OCI-M2 (cell line): ENCODE results near the gene PRRC2A.

Experiments used
- DNase-seq: peaks from one replicate; lab custom pipeline; 2025; ENCODE audit not compliant: unreplicated experiment; lab: John Stamatoyannopoulos, UW

The PRRC2A gene

DNA sequence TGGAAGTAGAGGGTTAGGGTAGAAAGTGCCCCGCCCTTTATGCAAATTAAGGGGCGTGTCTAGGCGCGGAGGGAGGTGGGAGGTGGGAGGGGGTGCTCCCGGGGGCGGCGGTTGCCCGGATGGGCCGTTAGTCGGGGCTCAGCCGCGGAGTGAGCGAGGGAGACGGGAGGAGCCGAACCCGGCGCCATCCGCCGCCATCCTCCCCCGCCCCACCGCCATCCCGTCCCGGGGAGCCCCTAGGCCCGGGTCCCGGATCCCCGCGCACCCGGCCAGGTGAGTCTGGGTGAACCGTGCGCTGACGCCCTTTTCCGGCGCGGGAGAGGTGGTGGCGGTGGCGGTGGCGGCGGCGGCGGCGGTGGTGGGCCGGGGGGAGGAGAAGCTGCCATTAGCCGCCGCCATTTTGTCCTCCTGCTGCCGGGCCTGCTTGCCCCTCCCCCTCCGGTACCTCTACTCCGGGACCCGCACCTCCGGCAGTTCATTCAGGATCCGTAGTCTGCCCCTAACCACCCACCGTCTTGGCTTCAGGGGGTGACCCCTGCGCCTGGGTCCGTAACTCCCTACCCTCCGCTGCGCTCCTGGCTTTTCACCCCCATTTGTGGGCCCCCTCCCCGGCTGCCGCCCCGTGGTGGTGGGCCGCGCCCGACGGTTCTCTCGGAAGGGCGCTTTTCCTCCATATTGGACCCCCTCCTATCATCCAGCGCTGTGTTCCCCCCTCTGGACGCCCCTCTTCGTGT, at the start of gene PRRC2A:
Gene PRRC2A, plus strand, starts transcription at position 130 of the 734 bp plus-strand sequence. CDS start 2,075 bp downstream, outside the sequence.
- no peak for DNase-seq

DNA sequence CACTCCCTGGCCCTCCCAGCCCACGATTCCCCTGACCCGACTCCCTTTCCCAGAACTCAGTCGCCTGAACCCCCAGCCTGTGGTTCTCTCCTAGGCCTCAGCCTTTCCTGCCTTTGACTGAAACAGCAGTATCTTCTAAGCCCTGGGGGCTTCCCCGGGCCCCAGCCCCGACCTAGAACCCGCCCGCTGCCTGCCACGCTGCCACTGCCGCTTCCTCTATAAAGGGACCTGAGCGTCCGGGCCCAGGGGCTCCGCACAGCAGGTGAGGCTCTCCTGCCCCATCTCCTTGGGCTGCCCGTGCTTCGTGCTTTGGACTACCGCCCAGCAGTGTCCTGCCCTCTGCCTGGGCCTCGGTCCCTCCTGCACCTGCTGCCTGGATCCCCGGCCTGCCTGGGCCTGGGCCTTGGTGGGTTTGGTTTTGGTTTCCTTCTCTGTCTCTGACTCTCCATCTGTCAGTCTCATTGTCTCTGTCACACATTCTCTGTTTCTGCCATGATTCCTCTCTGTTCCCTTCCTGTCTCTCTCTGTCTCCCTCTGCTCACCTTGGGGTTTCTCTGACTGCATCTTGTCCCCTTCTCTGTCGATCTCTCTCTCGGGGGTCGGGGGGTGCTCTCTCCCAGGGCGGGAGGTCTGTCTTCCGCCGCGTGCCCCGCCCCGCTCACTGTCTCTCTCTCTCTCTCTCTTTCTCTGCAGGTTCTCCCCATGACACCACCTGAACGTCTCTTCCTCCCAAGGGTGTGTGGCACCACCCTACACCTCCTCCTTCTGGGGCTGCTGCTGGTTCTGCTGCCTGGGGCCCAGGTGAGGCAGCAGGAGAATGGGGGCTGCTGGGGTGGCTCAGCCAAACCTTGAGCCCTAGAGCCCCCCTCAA, 48.2 kb upstream of the PRRC2A start, which contains the start of gene LTA:
Gene LTA, plus strand, starts transcription at position 249 of the 871 bp plus-strand sequence. Its CDS starts 454 bp downstream, at position 703.
- DNase-seq = no peak

DNA sequence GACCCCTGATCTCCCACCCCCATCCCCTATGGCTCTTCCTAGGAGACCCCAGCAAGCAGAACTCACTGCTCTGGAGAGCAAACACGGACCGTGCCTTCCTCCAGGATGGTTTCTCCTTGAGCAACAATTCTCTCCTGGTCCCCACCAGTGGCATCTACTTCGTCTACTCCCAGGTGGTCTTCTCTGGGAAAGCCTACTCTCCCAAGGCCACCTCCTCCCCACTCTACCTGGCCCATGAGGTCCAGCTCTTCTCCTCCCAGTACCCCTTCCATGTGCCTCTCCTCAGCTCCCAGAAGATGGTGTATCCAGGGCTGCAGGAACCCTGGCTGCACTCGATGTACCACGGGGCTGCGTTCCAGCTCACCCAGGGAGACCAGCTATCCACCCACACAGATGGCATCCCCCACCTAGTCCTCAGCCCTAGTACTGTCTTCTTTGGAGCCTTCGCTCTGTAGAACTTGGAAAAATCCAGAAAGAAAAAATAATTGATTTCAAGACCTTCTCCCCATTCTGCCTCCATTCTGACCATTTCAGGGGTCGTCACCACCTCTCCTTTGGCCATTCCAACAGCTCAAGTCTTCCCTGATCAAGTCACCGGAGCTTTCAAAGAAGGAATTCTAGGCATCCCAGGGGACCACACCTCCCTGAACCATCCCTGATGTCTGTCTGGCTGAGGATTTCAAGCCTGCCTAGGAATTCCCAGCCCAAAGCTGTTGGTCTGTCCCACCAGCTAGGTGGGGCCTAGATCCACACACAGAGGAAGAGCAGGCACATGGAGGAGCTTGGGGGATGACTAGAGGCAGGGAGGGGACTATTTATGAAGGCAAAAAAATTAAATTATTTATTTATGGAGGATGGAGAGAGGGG, 47.0 kb upstream of the PRRC2A start:
- no peak for DNase-seq

DNA sequence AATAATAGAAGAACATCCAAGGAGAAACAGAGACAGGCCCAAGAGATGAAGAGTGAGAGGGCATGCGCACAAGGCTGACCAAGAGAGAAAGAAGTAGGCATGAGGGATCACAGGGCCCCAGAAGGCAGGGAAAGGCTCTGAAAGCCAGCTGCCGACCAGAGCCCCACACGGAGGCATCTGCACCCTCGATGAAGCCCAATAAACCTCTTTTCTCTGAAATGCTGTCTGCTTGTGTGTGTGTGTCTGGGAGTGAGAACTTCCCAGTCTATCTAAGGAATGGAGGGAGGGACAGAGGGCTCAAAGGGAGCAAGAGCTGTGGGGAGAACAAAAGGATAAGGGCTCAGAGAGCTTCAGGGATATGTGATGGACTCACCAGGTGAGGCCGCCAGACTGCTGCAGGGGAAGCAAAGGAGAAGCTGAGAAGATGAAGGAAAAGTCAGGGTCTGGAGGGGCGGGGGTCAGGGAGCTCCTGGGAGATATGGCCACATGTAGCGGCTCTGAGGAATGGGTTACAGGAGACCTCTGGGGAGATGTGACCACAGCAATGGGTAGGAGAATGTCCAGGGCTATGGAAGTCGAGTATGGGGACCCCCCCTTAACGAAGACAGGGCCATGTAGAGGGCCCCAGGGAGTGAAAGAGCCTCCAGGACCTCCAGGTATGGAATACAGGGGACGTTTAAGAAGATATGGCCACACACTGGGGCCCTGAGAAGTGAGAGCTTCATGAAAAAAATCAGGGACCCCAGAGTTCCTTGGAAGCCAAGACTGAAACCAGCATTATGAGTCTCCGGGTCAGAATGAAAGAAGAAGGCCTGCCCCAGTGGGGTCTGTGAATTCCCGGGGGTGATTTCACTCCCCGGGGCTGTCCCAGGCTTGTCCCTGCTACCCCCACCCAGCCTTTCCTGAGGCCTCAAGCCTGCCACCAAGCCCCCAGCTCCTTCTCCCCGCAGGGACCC, 46.1 kb upstream of the PRRC2A start:
- DNase-seq = no peak

DNA sequence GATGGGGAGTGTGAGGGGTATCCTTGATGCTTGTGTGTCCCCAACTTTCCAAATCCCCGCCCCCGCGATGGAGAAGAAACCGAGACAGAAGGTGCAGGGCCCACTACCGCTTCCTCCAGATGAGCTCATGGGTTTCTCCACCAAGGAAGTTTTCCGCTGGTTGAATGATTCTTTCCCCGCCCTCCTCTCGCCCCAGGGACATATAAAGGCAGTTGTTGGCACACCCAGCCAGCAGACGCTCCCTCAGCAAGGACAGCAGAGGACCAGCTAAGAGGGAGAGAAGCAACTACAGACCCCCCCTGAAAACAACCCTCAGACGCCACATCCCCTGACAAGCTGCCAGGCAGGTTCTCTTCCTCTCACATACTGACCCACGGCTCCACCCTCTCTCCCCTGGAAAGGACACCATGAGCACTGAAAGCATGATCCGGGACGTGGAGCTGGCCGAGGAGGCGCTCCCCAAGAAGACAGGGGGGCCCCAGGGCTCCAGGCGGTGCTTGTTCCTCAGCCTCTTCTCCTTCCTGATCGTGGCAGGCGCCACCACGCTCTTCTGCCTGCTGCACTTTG, 45.1 kb upstream of the PRRC2A start, which contains the start of gene TNF:
Gene TNF, plus strand, starts transcription at position 231 of the 567 bp plus-strand sequence. Its CDS starts 177 bp downstream, at position 408.
- no peak for DNase-seq

DNA sequence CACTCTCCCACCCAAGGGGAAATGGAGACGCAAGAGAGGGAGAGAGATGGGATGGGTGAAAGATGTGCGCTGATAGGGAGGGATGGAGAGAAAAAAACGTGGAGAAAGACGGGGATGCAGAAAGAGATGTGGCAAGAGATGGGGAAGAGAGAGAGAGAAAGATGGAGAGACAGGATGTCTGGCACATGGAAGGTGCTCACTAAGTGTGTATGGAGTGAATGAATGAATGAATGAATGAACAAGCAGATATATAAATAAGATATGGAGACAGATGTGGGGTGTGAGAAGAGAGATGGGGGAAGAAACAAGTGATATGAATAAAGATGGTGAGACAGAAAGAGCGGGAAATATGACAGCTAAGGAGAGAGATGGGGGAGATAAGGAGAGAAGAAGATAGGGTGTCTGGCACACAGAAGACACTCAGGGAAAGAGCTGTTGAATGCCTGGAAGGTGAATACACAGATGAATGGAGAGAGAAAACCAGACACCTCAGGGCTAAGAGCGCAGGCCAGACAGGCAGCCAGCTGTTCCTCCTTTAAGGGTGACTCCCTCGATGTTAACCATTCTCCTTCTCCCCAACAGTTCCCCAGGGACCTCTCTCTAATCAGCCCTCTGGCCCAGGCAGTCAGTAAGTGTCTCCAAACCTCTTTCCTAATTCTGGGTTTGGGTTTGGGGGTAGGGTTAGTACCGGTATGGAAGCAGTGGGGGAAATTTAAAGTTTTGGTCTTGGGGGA, 44.4 kb upstream of the PRRC2A start:
- DNase-seq = no peak

DNA sequence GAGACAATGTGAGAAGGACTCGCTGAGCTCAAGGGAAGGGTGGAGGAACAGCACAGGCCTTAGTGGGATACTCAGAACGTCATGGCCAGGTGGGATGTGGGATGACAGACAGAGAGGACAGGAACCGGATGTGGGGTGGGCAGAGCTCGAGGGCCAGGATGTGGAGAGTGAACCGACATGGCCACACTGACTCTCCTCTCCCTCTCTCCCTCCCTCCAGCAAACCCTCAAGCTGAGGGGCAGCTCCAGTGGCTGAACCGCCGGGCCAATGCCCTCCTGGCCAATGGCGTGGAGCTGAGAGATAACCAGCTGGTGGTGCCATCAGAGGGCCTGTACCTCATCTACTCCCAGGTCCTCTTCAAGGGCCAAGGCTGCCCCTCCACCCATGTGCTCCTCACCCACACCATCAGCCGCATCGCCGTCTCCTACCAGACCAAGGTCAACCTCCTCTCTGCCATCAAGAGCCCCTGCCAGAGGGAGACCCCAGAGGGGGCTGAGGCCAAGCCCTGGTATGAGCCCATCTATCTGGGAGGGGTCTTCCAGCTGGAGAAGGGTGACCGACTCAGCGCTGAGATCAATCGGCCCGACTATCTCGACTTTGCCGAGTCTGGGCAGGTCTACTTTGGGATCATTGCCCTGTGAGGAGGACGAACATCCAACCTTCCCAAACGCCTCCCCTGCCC, 43.5 kb upstream of the PRRC2A start:
- DNase-seq = no peak

DNA sequence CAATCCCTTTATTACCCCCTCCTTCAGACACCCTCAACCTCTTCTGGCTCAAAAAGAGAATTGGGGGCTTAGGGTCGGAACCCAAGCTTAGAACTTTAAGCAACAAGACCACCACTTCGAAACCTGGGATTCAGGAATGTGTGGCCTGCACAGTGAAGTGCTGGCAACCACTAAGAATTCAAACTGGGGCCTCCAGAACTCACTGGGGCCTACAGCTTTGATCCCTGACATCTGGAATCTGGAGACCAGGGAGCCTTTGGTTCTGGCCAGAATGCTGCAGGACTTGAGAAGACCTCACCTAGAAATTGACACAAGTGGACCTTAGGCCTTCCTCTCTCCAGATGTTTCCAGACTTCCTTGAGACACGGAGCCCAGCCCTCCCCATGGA, 42.9 kb upstream of the PRRC2A start:
- DNase-seq = no peak

DNA sequence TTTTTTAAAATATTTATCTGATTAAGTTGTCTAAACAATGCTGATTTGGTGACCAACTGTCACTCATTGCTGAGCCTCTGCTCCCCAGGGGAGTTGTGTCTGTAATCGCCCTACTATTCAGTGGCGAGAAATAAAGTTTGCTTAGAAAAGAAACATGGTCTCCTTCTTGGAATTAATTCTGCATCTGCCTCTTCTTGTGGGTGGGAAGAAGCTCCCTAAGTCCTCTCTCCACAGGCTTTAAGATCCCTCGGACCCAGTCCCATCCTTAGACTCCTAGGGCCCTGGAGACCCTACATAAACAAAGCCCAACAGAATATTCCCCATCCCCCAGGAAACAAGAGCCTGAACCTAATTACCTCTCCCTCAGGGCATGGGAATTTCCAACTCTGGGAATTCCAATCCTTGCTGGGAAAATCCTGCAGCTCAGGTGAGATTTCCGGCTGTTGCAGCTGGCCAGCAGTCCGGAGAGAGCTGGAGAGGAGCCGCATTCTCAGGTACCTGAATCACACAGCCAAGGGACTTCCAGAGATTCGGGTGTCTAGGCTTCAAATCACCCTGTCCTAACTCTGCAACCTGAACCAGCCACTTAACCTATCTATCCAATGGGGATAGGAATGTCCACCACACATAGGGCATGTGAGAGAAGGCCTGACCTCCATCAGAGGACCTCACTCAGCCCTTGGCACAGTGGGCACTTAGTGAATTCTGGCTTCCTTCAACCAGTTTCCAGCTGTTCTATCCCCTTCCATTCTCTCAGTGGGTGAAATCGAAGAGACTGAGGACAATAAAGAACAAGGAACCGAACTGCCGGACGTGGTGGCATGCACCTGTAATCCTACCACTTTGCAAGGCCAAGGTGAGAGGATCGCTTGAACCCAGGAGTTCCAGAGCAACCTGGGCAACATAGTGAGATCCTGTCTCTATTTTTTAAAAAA, 42.1 kb upstream of the PRRC2A start:
- no peak for DNase-seq

DNA sequence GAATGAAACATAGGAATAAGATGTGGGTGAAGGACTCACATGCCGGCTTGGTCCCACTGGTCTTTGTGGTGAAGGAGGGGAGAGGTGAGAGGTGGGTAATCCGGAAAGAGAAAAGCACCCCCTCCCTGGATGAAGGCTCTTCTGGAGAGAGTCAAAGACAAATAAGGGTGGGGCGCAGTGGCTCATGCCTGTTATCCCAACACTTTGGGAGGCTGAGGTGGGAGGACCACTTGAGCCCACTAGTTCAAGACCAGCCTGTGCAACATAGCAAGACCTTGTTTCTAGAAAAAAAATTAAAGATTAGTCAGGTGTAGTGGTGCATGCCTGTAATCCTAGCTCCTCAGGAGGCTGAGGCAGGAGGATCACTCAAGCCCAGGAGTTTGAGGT, 41.4 kb upstream of the PRRC2A start:
- no peak for DNase-seq

DNA sequence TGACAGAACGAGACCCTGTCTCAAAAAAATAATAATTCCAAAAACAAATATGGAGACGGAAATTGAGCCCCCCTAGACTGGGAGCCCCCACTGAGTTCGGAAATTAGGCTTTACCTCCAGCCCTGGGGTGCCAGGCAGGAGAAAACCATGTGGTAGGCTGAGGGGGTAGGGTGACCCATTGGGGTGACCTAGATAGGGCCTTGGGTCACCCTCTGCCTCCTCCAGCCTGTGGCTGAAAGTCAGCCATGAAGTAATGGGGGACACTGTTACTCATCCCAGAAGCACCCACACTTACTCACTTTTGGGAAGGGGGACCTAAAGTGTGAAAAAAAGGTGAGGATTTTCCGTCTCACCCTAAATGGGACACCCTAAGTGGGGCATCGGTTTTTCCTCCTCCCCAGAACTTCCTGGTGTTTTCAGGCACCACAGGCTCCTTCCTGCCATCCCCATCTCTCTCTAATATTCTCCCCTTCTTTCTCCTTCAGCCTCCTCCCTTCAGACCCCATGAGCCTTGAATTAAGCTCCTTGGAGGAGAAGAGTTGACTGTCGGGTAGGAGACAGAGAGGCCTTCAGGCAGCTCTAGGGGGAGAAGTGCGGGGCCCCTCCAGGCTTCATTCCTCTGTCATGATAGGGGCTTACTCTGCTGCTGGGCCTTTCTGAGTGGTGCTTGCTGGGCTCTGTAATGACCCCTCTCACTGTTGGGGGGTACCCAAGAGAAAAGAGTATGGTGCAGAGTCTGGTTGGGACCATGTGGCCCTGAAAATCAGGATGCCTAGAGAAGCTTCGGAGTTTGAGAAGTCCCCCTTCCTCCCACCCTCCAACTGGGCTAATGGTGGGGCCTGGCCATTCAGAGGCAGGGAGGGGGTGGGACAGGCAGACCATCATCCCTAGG, 40.7 kb upstream of the PRRC2A start:
- DNase-seq = no peak

DNA sequence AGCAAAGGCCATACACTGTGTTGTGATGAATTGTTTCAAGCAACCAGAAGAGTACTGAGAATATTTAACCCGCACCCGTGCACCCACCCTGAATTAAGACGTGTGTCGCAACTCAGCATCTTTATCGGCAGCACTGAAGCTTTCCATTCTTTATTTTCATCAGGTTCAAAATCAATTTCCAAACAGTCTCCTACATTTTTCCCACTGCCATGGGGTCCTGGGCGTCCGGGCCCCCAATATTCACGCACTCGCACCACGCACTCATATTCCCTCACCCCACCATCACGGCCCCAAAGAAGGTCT, 40.1 kb upstream of the PRRC2A start:
- DNase-seq = no peak

DNA sequence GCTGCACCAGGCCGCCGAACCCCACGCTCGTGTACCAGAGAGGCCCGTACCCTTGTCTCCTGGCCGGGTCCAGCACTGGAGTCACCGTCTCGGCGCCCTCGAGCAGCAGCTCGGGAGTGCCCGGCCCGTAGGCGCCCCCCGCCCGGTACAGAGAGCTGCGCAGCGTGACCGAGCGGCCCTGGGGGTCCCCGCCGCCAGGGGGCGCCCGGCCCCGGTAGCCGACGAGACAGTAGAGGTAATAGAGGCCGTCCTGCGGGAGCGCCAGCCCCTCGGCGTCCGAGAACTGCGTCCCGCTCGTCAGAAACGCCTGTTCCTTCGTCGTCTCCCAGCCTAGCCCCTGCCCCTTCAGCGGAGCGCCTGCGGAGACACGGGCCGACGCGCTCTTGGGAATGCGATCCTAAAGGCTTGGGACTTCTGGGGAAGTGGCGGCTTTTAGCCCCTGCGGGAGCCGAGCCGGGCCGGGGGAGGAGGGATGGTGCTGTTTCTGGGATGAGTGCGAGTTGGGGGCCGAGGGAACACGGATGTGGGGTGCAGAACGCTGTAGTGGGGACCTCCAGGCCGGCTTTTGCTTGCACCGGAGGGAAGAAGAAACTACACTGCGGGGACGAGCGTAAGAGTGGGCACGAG, 39.6 kb upstream of the PRRC2A start:
- peak; percentile 75 for DNase-seq

DNA sequence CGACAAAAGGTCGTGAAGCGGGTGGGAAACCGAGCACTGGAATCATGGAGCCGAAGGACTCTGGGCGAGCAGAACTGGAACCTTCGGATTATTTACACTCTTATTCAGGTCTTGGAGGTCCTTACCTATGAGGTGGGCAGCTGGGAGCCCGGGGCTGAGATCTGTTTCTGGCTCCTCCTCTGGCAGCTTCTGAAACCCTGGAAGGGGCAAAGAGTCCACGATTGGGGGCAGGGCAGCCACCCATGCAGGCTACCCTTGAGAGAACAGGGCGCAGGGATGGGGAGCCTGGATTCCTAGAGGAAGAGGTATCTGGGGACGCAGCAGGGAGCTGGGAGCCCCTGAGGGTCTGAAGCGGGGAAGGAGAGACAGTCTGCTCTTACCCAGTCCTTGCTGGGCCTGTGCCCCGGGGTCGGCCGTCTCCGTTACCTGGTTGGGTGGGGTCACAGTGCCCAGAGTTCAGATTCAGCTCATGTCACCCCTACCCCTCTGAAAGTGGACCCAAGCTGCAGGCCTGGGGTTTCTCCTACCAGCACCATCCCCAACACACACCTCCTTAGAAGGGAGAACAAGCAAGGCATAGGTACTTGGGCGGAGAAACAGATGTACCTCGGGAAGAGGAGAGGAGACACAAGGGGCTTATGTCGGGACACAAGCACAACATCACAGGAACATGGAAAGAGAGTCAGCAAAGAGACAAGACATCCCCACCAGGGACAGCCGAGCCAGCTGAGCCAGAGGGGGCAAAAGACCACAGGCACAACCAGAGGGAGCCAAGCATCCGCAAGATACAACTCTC, 38.9 kb upstream of the PRRC2A start:
- DNase-seq = no peak

DNA sequence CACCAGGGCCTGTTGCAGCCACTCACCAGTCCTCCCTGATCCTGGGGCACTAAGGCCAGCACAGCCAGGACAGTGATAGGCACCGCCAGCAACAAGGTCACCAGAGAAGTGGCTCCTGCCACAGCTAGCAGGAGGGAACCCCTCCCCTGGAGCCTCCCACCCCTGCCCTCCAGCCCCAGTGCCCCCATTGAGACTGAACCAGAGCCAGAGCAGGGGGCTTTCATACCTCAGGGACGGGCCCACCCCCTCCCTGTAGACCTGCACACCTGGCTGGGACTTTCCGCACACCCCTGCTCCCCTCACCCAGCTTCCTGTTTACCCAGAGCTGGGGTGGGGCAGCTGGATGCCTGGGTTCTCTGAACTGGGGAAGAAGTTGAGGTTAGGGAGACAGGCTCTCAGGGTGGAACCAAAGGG, 38.3 kb upstream of the PRRC2A start, which contains the start of gene LTB:
Gene LTB, minus strand, starts transcription at position 195 of the 414 bp plus-strand sequence. Its CDS starts 7 bp downstream, at position 188.
- DNase-seq = no peak
